ENCODE results near the gene MPPED2.
A peak's percentile ranks its signal among the peaks of the same experiment; 100 is the strongest.

MPPED2 gene

GRCh38 chr11:30406978-30407762 lies 179.0 kb downstream of the MPPED2 start:
- DNase-seq, result no peak

- peak; percentile 24 for DNase-seq
Observed at GRCh38 chr11:30405385-30405784, 180.8 kb downstream of the MPPED2 start.

GRCh38 chr11:30404136-30404535 lies 182.0 kb downstream of the MPPED2 start:
- DNase-seq, result no peak

DNA sequence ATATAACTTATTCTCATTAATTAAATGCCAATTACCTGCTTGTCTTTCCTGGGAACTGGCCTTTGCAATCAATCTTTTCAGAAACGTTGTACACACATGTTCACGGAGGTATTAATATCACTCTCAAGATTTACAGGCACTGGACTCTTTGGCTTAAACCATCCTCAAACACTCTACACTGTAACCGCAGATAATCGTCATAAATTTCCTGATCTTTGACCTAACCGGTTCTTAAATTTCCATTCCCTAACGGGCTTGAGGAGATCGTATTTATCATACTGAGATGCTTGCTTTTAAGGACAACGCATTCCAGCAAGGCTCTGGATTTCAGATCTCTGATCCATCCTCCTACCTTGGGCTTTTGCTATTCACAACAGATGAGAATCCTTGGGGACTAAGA lies 190.4 kb downstream of the MPPED2 start:
- no peak for DNase-seq

DNA sequence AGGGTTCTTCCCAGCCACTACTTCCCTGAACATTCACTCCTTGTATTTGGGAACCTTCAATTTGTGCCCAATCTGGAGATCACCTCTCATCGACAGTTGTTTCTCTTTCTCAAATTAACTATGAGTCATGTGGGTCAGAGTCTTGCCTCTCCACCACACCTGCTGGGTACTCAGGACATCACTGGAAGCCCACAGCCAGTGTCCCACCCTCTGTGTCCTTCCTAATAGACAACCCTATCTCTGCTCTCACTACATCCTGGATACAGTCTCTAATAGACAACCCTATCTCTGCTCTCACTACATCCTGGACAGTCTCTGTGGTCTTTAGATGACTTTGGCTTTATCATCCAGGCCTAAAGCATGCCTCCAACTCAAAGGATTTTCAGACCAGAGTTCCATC lies 193.1 kb downstream of the MPPED2 start:
- peak; percentile 22 for DNase-seq

DNA sequence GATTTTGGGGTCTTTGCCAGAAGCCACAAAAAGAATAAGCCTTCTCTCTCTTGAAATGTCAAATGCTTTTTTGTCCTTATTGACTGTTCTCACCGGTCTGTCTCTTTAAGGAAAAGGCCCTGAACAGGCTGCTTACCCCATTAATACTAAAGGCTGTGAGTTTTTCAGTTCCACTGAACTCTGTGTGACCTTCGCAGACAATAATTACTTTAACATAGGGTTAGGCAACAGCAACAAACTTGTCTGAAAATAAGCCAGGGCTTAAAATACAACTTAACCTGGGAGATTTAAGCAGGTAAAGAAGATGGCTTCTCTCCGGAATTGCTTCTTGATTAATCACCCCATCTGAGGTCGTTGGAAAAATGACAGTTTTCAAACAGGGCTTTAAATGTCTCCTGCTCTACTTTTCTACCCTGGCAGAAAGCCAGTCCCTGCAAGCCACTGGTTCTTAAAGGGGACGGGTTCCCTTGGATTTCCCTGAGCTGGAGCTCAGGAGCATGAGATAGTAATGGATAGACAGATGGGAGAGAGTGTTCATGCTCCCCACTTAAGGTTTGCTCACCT lies 193.8 kb downstream of the MPPED2 start:
- DNase-seq, result no peak

DNA sequence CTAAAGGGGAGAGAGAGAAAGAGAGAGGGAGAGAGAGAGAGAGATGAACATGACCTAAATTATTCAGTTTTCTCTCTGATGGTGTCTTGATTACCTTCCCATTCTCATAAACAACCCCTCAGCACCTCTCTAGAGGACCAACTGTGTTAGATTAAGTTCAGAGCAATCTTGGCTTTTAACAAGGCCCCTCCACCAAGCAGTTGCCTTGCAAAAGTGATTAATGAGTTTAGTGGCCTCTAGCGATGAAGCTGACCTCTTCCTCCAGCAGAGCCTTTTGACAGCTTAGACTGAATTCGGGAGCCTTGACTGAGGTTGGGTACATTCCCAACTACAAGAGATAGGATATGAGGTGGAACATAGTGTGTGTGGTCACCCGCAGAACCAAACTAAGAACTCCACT lies 197.2 kb downstream of the MPPED2 start:
- no peak for DNase-seq

DNA sequence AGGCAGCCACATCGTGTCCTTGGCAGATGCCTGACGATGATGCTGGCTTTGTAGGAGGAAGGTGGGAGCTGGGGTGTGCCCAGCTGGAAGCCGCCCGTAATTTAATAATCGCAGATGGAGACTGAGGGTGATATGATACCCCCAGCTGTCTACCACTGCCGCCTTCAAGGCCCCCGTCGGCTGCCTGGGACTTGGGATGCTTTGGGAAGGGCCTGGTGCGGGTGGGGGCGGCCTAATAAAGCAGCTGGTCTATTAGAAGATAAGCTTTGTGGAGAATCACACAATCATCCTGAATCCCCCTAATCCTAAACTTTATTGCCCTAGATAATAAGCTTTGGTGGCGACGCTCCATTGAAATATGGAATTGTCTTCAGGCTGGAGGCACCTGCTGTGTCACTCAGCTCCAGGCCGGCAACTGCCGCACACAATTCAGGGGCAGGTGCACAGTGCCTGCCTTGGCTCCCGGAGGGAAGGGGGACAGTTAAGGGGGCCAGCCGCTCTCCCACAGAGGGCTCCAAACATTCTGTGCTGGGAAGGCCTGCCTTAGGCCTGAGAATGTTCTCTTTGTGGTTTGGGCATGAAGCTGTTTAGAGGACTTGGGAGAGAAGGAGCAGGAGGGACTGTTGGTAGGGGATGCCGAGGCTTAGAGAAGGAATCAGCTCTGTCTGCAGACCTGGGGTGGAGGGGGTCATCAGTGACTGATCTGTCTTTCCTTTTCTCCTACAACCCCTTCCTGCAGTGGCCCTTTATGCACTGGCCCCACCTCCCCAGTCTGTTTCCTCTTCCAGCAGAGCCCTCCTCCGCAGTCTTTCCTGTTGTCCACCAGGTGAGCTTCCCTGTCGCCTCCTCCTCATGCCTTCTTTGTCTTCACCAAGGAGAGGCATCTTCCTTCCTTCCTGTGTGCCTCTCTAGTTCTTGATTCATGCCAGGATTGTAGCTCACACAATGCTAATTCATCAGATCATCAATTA lies 198.0 kb downstream of the MPPED2 start:
- no peak for DNase-seq

DNA sequence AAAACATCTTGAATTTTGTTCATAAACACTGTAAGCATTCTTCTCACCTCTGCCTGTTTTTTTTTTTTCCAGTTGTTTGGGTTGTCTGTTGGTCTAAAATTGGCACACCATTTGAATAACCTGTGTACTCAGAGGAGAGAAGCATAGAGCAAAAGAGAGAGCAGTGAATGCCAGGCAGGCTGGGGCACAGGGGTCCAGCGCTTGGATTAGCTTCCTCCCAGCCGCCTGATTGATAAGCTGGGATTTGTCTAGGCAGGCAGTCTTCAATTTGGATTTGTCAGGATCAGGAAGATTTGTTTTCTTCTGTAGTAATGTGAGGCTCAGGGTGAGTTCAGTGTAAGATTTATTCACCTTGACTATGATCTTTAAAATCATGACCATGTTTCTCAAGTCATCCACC lies 204.3 kb downstream of the MPPED2 start:
- DNase-seq, result no peak

DNA sequence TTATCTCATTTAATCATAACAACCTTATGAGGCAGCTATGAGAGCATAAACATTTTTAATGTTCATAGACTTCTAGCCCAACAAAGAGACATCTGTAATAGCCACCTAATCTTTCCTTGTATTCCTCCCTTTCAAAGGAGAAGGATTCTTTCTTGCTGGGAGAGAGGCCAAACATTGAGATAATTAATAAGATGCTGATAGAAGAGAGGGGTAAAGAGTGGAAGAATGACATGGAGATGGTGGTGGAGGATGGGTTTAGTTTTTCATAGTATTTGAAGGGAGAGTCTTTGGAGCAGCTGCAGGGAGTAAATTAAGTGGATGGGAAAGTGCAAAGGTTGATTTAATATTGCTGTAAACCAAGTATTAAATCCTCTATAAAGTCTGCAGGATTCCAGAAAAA lies 205.3 kb downstream of the MPPED2 start:
- DNase-seq, result no peak

DNA sequence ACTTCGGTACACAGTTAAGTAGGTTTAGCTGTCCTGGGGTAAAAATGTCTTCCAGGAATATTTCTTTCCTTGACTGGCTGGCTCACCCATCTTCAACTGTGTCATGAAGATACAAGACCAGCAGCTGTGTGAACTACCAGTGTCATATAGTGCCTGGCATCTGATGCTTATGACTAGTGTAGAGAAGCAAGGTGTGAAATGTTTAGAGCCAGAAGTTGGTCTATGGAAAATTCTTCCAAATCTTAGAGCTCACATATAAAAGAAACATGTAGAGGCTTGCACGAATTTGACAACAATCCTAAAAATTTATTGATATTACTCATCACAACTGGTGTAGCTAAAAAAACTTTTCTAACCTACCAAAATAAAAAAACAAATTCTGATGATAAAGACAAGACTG lies 208.8 kb downstream of the MPPED2 start:
- no peak for DNase-seq

DNA sequence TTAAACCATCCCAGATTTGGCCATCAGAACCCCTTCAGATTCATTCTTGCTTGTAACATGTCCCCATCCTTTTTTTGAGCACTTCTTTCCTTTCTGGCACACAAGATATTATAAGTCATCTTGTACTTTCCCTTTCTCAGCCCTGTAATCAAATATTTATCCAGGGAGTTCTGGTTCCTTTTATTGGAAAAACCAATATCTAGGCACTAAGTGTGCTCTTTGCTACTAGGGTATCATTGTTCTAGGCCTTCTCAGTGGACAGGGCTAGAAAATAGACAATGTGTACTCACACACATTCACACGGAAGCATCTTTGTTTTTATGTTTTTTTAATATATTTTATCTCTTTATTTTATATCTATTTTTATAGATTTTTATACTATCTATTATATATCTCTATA lies 216.0 kb downstream of the MPPED2 start:
- no peak for DNase-seq

GRCh38 chr11:30368394-30368793 lies 217.8 kb downstream of the MPPED2 start:
- DNase-seq, result no peak

DNA sequence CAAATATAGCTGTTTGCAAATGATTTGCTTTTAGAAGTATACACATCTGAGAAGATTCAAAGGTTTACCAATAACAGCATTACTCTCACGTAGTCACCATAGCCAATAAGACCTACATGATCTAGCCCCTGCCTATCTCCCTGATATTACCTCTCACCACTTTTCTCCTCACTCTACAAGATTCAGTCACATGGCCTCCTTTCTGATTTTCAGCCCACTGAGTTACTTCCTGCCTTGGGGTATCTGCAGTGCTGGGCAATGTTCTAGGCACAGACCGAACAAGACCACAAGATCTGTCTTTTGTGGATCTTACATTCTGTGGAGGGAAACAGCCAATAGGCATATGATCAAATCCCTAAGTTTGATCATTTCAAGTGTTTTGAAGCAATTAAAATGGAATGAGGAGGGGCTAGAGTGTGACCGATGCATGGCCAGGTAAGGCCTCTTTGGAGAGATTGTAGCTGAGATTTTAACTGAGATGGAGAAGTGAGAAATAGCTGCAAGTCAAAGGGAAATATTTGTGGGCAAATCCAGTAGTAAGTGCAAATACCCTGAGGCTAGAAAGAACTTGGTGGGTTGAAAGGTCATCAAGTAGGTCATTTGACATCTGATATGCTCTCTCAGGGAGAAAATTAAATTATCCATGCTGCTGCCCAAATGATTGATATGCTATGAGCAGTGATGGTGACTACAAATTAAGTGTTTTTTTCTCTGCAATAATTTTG lies 220.2 kb downstream of the MPPED2 start:
- no peak for DNase-seq

- DNase-seq, result no peak
Observed at GRCh38 chr11:30364837-30365482, 221.2 kb downstream of the MPPED2 start.

- DNase-seq, result peak; percentile 77
Observed at GRCh38 chr11:30364139-30364836, 221.9 kb downstream of the MPPED2 start.

DNA sequence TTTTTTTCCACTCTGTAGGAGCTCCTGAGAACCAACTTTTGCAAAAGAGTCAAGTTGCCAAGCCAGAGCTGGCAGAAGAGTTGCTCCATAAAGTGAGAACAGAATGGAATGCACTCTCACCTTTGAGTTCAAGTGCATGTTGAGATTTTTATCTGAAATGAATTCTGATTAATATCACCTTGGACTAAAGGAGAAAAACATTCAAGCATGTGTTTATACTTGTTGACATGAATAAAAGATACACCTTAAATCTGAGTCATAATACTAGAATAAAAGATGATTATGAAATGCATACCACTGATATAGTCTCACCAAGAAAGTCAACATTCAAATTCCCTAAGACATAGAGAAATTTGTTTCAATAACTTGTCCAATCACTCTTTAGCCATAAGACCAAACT lies 225.4 kb downstream of the MPPED2 start:
- no peak for DNase-seq
